Measurements from ENCODE around the gene ZFR2.

The ZFR2 gene

GRCh38 chr19:3813473-3814392 lies 55.1 kb downstream of the ZFR2 start:
- no peak for DNase-seq (ENCODE audit: low read depth)

DNA sequence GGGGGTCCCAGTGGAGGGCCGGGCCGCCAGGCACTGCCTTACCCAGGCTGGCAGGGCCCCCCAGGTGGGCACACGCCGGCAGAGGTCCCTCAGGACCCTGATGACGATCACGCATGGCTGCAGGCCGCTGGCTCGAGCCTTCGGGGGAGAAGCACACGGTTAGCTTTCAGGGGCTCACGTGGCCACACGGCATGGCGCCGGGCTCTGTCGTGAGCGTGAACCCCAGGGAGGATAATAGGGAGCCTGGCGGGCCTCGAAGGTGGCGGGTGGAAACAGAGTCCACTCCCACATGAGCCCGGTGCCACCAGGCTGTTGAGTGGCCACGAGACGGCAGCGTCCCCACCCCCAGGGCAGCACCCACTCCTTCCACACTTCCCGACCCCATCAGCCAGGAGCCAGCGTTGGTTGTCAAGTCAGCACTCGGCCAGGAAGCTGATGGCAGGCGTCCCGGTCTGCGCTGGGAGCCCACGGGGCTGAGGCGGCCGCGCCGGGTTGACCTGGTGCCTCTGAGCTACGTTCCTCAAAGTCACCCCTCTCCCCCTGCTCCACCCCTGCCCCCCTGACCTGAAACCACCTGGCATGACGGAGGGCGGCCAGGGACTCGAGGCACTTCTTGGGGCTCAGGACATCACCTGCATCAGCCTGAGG lies 58.0 kb downstream of the ZFR2 start:
- no peak for DNase-seq (ENCODE audit: low read depth)

- DNase-seq (ENCODE audit: low read depth), result no peak
Measured at GRCh38 chr19:3809881-3810707, 58.7 kb downstream of the ZFR2 start.

GRCh38 chr19:3808420-3809143 lies 60.3 kb downstream of the ZFR2 start:
- DNase-seq (ENCODE audit: low read depth), result no peak

DNA sequence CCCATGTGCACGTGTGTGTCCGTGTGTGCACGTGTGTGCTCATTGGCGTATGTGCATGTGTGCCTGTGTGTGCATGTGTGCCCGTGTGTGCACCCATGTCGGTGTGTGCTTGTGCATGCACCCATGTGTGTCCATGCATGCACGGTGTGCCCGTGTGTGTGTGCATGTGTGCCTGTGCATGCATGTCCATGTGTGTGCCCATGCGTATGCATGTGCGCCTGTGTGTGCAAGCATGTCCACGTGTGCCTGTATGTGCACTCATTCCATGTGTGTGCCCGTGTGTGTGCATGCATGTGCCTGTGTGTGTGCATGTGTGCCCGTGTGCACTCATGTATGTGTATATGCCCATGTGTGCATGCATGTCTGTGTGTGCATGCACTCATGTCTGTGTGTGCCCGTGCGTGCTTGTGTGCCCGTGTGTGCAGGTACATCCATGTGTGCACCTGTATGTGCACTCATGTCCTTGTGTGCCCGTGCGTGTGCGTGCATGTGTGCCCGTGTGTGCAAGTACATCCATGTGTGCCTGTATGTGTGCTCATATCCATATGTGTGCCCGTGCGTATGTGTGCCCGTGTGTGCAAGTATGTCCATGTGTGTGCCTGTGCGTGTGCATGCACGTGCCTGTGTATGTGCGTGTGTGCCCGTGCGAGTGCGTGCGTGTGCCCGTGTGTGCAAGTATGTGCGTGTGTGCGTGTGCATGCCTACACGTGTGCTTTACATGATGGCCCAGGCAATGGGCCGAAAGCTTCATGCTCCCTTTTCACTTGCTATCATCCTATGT lies 61.1 kb downstream of the ZFR2 start:
- DNase-seq (ENCODE audit: low read depth), result no peak

GRCh38 chr19:3807131-3807480 lies 61.7 kb downstream of the ZFR2 start:
- DNase-seq (ENCODE audit: low read depth), result no peak

GRCh38 chr19:3805859-3806258 lies 63.0 kb downstream of the ZFR2 start:
- no peak for DNase-seq (ENCODE audit: low read depth)

DNA sequence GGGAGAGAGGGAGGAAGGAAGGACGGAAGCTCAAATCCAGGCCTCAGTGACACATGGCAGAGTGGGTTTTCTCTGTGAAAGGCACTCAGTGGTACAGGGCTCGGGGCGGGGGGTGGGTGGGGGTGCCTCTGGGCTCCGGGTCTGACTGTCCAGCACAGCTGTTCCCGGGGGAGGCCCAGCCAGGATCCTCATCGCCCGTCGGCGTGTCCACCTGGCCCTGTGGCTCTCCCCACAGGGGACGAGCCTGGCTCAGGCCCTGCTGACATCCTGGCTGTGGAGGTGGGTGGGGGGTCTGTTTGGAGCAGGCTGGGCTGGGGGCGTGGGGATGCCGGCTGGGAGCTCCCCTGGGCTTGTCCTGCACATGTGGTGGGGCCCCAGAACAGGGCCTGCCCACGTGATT lies 64.4 kb downstream of the ZFR2 start:
- no peak for DNase-seq (ENCODE audit: low read depth)

DNA sequence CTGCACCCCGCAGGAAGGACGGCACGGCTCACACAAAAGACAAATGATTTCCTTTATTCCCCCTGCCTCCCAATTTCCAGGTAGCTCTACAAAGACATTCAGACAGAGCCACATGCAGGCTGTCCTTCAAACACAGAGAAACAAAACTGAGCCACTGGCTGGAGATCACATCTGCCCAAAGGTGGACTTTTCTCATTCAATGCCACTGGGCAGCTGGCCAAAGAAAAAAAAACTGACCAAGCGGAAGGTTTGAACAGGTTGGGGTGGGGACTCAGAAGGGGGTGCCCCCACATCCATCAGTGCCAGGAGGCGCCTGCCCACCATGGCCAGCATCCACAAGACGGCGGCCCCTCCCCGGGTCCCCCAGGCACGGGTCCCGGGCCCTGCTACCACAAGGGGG lies 64.9 kb downstream of the ZFR2 start:
- DNase-seq (ENCODE audit: low read depth), result no peak

- no peak for DNase-seq (ENCODE audit: low read depth)
Measured at GRCh38 chr19:3803114-3803888, 65.5 kb downstream of the ZFR2 start.

GRCh38 chr19:3801412-3802096 lies 67.3 kb downstream of the ZFR2 start:
- DNase-seq (ENCODE audit: low read depth), result no peak

DNA sequence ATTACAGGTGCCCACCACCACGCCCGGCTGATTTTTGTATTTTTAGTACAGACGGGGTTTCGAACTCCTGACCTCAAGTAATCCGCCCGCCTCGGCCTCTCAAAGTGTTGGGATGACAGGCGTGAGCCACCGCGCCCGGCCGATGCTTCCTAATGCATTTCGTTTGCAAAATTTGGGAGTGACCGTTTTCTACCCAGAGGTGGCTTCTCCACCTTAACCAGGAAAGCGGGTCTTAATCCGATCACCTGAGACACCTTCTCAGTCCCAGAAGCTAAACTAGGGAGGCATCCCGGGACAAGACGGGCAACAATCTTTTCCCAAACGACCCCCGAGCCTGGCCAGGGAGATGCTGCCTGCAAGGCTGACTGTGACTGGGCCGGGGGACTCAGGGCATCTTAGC lies 67.8 kb downstream of the ZFR2 start:
- DNase-seq (ENCODE audit: low read depth), result no peak

DNA sequence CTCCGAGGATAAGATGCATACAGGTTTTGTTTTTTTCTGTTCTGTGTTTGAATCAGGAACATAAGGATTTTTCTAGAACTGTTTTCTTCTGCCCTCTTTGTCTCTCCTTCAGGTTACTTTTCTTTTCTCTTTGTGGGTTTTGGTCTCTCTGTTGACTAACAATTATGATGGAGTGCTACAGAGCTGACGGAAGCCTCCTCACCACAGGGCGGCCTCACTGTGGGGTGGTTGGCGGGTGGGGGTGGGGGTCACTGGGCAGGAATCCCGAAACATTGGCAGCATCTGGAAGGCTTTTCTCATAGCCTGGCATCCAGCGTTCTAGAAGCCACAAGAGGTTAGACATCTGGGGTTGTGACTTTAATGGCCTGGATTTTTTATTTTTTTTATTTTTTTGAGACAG lies 70.7 kb downstream of the ZFR2 start:
- no peak for DNase-seq (ENCODE audit: low read depth)

- no peak for DNase-seq (ENCODE audit: low read depth)
Measured at GRCh38 chr19:3796358-3796757, 72.5 kb downstream of the ZFR2 start.

- no peak for DNase-seq (ENCODE audit: low read depth)
Measured at GRCh38 chr19:3793799-3794198, 75.0 kb downstream of the ZFR2 start.

DNA sequence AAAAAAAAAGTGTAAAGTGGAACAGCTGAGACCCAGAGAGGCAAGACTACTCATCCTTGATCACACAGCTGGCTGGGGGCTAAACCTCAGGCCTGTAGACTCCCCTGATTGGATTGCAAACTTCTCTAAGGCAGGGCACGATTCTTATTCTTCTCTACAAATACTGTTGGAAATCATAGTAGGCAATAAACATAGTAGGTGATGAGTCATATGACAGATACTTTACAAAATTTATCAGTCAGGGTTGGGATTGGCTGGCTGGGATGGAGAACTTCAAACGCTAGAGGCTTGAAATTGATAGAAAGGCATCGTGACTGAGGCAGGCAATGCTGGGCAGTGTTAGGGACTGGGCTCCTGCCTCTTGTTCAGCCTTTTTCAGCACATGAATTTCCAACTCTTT lies 76.7 kb downstream of the ZFR2 start:
- DNase-seq (ENCODE audit: low read depth), result no peak

- no peak for DNase-seq (ENCODE audit: low read depth)
Measured at GRCh38 chr19:3790941-3791340, 77.9 kb downstream of the ZFR2 start.

- DNase-seq (ENCODE audit: low read depth), result no peak
Measured at GRCh38 chr19:3790209-3790734, 78.6 kb downstream of the ZFR2 start.

GRCh38 chr19:3788996-3789778 lies 79.7 kb downstream of the ZFR2 start:
- DNase-seq (ENCODE audit: low read depth), result no peak
